OCI-LY3 (cell line): ENCODE data around the gene KDM1B.

Experiments
- CTCF ChIP-seq: fragments of 200-600, 300-600 bp; sonication (generic); IDR thresholded peaks from 2 replicates; pipeline ENCODE4 v1.5.1; 2014; ENCODE audit warnings: antibody characterized with exemption, low read length, low read depth
- EZH2phosphoT487 ChIP-seq: fragments of 200-600 bp; shearing (Covaris generic); IDR thresholded peaks from 2 replicates; pipeline ENCODE4 v1.6.1; 2018; ENCODE audit warnings: antibody characterized with exemption, mixed run types, low read depth

DNA sequence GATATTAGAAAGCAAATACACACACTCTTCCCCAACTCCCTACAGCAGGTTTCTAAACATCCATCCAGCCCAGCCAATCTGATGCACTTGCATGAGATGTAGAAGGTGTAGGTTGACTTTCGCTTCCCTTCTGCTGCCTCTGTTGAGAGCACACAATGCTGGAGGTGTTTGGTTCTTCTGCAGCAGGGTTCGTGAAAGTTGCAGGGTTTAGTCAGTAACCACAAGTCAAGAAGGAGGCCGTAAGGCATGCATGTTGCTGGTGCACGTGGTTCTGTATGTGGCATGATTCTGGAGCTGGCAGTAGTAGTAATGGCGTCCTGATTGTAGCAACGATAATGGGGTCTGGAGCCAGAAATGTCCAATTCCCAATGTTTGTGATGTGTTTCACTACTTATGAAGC is 56.1 kb downstream of the KDM1B start:
- TF ChIP-seq CTCF (no peak), EZH2phosphoT487 (no peak)
